CD4-positive, alpha-beta memory T cell (primary cell): ENCODE data around the gene NOSIP. TPM values are rescaled to one million over a fixed set of nuclear protein-coding genes. Genes with fewer than 3 reads are reported as not detected.
A peak's percentile ranks its signal among the peaks of the same experiment; 100 is the strongest.

Experiments
- CTCF ChIA-PET: fragments of 350-600 bp; sonication (Branson Sonifier 250); formaldehyde crosslinking; loops from one replicate; lab custom pipeline; 2021; ENCODE audit warnings: inconsistent platforms; ENCODE audit not compliant: partially characterized antibody; lab: Charles Lee
- POLR2A ChIA-PET: fragments of 350-600 bp; sonication (Branson Sonifier 250); formaldehyde crosslinking; loops from one replicate; lab custom pipeline; 2021; ENCODE audit not compliant: partially characterized antibody; lab: Charles Lee
- DNase-seq, 5 donors: peaks; one replicate each; pipeline versions ENCODE4 v3.0.0 to v3.0.0-alpha.2; 2020 to 2022; ENCODE audit warnings: mixed read lengths in 1 of 5
- H3K27ac ChIP-seq: one replicate; pipeline ENCODE4 v1.7.0; 2013; ENCODE audit warnings: low read depth, low read length
- H3K27me3 ChIP-seq: 2 replicates; pipeline ENCODE4 v1.7.0; 2013; ENCODE audit warnings: mild to moderate bottlenecking, low read length, moderate library complexity; ENCODE audit not compliant: insufficient read depth
- H3K36me3 ChIP-seq: 2 replicates; pipeline ENCODE4 v1.7.0; 2013; ENCODE audit warnings: mild to moderate bottlenecking, low read length, moderate library complexity; ENCODE audit not compliant: insufficient read depth
- H3K4me1 ChIP-seq: 2 replicates; pipeline ENCODE4 v1.7.0; 2013; ENCODE audit warnings: mild to moderate bottlenecking, low read length, moderate library complexity; ENCODE audit not compliant: insufficient read depth
- H3K4me3 ChIP-seq, 2 donors: one replicate each; pipeline ENCODE4 v1.7.0; 2013; ENCODE audit warnings: low read length in 2 of 2, mild to moderate bottlenecking in 1 of 2
- H3K9me3 ChIP-seq, 2 donors: one replicate each; pipeline ENCODE4 v1.7.0; 2013; ENCODE audit warnings: low read length in 2 of 2, control low read depth in 1 of 2; ENCODE audit not compliant: control insufficient read depth in 1 of 2
- H3K27ac Mint-ChIP-seq, 7 donors: one replicate each; pipeline ENCODE4 v1.8.0; 2020 to 2021; ENCODE audit warnings: mixed read lengths in 7 of 7, mild to moderate bottlenecking in 6 of 7, inconsistent platforms in 3 of 7, moderate library complexity in 3 of 7
- H3K27me3 Mint-ChIP-seq, 2 donors: one replicate each; pipeline ENCODE4 v1.8.0; 2020 to 2021; ENCODE audit warnings: mixed read lengths in 2 of 2
- H3K36me3 Mint-ChIP-seq, 2 donors: one replicate each; pipeline ENCODE4 v1.8.0; 2020 to 2021; ENCODE audit warnings: mixed read lengths in 2 of 2, inconsistent platforms in 1 of 2, mild to moderate bottlenecking in 1 of 2
- H3K4me1 Mint-ChIP-seq, 4 donors: one replicate each; pipeline ENCODE4 v1.8.0; 2020 to 2021; ENCODE audit warnings: mixed read lengths in 4 of 4, mild to moderate bottlenecking in 1 of 4
- H3K4me3 Mint-ChIP-seq, 8 donors: one replicate each; pipeline ENCODE4 v1.8.0; 2020 to 2021; ENCODE audit warnings: mixed read lengths in 8 of 8, mild to moderate bottlenecking in 7 of 8, moderate library complexity in 6 of 8, inconsistent platforms in 3 of 8
- H3K9me3 Mint-ChIP-seq, 8 donors: one replicate each; pipeline ENCODE4 v1.8.0; 2020 to 2021; ENCODE audit warnings: mixed read lengths in 8 of 8, mild to moderate bottlenecking in 5 of 8, inconsistent platforms in 3 of 8, moderate library complexity in 1 of 8
- intact Hi-C: fragments of 100-400 bp; cut with micrococcal nuclease; formaldehyde crosslinking; loops from one replicate; pipeline ENCODE4 v1.15.1; 2023
- polyA plus RNA-seq, 2 donors: library from polyadenylated mRNA; unstranded; fragments of 300-500 nt; fragmentation: Illumina TruSeq; gene quantifications; one replicate each; pipeline ENCODE4 v1.2.3, GENCODE V29; 2021
- total RNA-seq, 2 experiments: library from RNA; stranded (reverse); gene quantifications; one replicate each; pipeline ENCODE4 v1.2.3, GENCODE V29; 2021

Gene NOSIP
- total and polyA plus RNA-seq, 4 experiments from 2014 or later: 177 to 674 (median 421) TPM

DNA sequence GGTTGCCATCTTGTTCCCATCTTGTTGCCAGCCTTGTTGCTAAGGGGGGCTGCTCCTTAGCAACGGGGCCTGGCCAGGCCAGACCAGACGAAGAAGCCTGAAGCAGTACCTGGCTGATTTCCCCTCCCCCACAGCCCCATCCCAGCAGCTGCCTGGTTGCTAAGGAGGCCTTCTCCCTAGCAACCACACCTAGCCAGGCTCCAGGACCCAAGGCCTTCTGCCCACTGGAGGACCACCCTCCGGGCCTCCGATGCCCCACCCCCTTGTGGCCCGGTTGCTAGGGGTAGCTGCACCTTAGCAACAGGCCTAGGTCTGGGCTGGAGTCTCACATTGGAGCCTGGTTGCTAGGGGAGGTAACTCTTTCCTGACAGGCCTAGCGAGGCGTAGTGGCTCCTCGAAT, 4.7 kb upstream of the NOSIP start:
- Mint-ChIP-seq H3K36me3 (peaks cover 0 to 4% of the 10 kb centered on the region in 2 donors), H3K27me3 (no peaks in the 10 kb centered on the region), H3K9me3 (no peaks in the 10 kb centered on the region), H3K4me1 (peaks cover 13 to 22% (median 16%) of the 10 kb centered on the region in 4 donors), H3K4me3 (no peak overlapping the region), H3K27ac (peak overlapping the region in 1 of 7 donors; percentile 16)
- ChIA-PET CTCF (no interaction called here), POLR2A (no interaction called here)
- Histone ChIP-seq H3K4me3 (no peak overlapping the region), H3K27me3 (no peaks in the 10 kb centered on the region), H3K36me3 (no peaks in the 10 kb centered on the region), H3K9me3 (no peaks in the 10 kb centered on the region), H3K4me1 (peaks cover 7% of the 10 kb centered on the region), H3K27ac (no peak overlapping the region)
- intact Hi-C loops: no loop called here
- no peak for DNase-seq

DNA sequence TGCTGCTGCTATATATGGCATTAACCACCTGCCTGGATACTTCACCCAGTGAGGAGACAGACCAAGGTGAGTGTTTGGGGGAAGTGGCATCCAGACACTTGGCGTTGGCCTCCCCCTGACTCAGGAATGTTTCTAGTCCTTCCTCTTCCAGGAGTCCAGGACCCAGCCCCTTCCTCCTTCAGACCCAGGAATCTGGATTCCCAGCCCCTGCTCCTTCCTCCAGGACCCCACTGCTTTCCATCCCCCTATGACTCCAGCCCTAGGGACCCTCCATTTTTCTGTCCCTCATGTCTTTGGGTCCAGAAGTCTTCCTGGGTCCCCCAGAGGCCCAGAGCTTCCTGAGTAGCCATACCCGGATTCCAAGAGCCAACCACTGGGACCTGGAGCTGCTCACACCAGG, 2.9 kb upstream of the NOSIP start:
- Histone ChIP-seq H3K36me3 (no peaks in the 10 kb centered on the region), H3K4me1 (peaks cover 25% of the 10 kb centered on the region), H3K9me3 (no peaks in the 10 kb centered on the region), H3K27ac (no peak overlapping the region), H3K27me3 (no peaks in the 10 kb centered on the region), H3K4me3 (no peak overlapping the region)
- no peak overlapping the region for H3K27ac Mint-ChIP-seq
- no peaks in the 10 kb centered on the region for H3K27me3 Mint-ChIP-seq
- H3K36me3 Mint-ChIP-seq: peaks cover 0 to 6% of the 10 kb centered on the region in 2 donors
- peaks cover 17 to 26% (median 21%) of the 10 kb centered on the region in 4 donors for H3K4me1 Mint-ChIP-seq
- no peak overlapping the region for H3K4me3 Mint-ChIP-seq
- CTCF ChIA-PET: interaction anchor here (1.1 to 1.3 kb wide), 2 partner anchors 12 to 14 kb away, joined by 3 read pairs; no protein-coding TSS in a partner anchor
- POLR2A ChIA-PET: interaction anchor here (1.5 kb wide), 1 partner anchor 57 kb away, joined by 3 read pairs; the partner anchor contains the start of gene RRAS
- no peak for DNase-seq
- H3K9me3 Mint-ChIP-seq: no peaks in the 10 kb centered on the region
- intact Hi-C loops: no loop called here

DNA sequence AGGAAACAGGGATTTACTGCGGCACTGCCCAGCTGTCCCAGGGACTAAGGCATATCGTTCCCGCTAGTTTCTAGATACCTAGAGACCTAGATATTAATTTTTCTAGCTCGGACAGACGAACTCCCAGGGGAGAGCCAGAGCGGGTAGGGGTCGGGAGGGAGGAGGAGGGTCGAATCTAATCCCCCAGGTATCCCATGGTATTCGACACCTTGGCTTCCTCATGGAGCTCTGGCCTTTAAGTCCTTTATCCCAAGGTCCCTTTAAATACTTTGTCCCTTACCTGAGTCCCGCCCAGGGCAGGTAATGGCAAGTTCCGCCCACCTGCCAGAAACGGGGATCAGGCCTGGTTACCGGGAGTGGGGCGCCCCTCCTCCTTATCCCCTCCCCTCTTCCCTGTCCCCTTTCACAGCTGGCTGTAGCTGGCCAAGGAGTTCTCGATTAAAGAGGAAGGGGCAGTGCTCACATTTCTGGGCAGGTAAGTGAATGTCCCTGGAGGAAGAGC, 702 bp upstream of the NOSIP start, which contains the start of gene PRRG2:
TSS of gene PRRG2 (plus strand) at position 310 of the 502 bp plus-strand sequence. CDS start 1,904 bp downstream, outside the sequence.
- POLR2A ChIA-PET: interaction anchor here (1.0 to 4.4 kb wide), 15 partner anchors 11 to 270 kb away, joined by 3 to 116 read pairs (median 5); partner anchors contain the start of genes ALDH16A1, BCL2L12, FLT3LG and IRF3
- H3K4me3 Mint-ChIP-seq: peak within 1 kb of the TSS; percentile 90 to 97 (median 94)
- Histone ChIP-seq H3K9me3 (no peaks in the 10 kb centered on the region), H3K27ac (peak within 1 kb of the TSS; percentile 80), H3K27me3 (no peaks in the 10 kb centered on the region), H3K36me3 (peaks cover 2% of the 10 kb centered on the region), H3K4me1 (peaks cover 31% of the 10 kb centered on the region), H3K4me3 (peak within 1 kb of the TSS; percentile 54 to 99)
- peak within 1 kb of the TSS; percentile 85 to 96 (median 94) for H3K27ac Mint-ChIP-seq
- H3K4me1 Mint-ChIP-seq: peaks cover 21 to 40% (median 28%) of the 10 kb centered on the region in 4 donors
- no peak for DNase-seq
- H3K9me3 Mint-ChIP-seq: no peaks in the 10 kb centered on the region
- CTCF ChIA-PET: interaction anchor here (0.6 to 2.8 kb wide), 9 partner anchors 9 to 95 kb away, joined by 3 to 25 read pairs (median 5); partner anchors contain the start of genes PRMT1, RRAS and SCAF1
- H3K36me3 Mint-ChIP-seq: peaks cover 0 to 14% of the 10 kb centered on the region in 2 donors
- H3K27me3 Mint-ChIP-seq: no peaks in the 10 kb centered on the region
- intact Hi-C loops: no loop called here

DNA sequence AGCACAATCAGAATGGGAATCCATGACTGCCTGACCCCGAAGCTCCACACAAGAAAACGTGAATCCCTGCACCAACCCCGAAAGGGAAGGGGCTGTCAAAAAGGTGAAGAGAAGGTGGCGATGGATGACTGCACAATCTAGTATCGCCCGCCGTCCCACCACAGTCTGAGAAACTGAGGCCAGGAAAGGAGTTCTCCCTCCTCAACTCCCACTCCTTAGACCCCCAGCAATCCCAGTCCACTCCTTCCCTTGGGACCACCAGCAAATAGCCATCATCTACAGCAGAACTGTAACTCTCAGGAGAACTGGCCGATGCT, 451 bp downstream of the NOSIP start:
- ChIA-PET POLR2A (interaction anchor here (0.6 to 4.4 kb wide), 23 partner anchors 10 to 621 kb away, joined by 3 to 116 read pairs (median 4); partner anchors contain the start of genes AKT1S1, BCL2L12, FCGRT and FLT3LG), CTCF (interaction anchor here (0.5 to 2.8 kb wide), 13 partner anchors 10 to 119 kb away, joined by 3 to 25 read pairs (median 5); partner anchors contain the start of genes PRMT1, RRAS and SCAF1)
- Histone ChIP-seq H3K36me3 (peaks cover 9% of the 10 kb centered on the region), H3K27me3 (no peaks in the 10 kb centered on the region), H3K4me3 (peak overlapping the region; percentile 54 to 99), H3K4me1 (peaks cover 31% of the 10 kb centered on the region), H3K27ac (peak overlapping the region; percentile 80), H3K9me3 (no peaks in the 10 kb centered on the region)
- Mint-ChIP-seq H3K4me3 (peak overlapping the region; percentile 90 to 97 (median 94)), H3K36me3 (peaks cover 0 to 21% of the 10 kb centered on the region in 2 donors), H3K27me3 (no peaks in the 10 kb centered on the region), H3K27ac (peak overlapping the region; percentile 85 to 96 (median 94)), H3K4me1 (peaks cover 21 to 40% (median 28%) of the 10 kb centered on the region in 4 donors), H3K9me3 (no peaks in the 10 kb centered on the region)
- intact Hi-C loops: loop anchor here (1.0 kb wide), 3 partner anchors 10 to 97 kb away; partner anchors contain the start of genes PRMT1 and RRAS
- no peak for DNase-seq

DNA sequence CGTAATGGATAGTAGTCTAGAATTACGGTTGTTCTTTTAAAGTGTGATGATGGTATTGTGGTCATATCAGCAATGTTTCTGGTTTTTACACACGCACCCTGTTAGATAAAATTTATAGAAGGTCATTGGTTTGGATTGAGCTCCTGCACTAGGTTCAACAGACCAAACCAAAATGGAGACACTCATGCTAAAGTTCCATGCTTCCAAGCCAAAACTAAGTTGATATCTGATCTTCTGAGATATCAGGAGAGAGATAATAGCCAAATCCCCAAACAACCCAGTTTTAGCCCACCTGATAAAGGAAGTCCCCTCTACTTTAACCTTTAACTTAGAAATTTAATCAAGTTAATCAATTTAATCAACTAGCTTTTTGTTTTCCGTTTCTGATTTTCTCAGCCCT, 1.2 kb downstream of the NOSIP start:
- peaks cover 31% of the 10 kb centered on the region for H3K4me1 ChIP-seq
- Mint-ChIP-seq H3K9me3 (no peaks in the 10 kb centered on the region), H3K4me3 (peak overlapping the region; percentile 90 to 97 (median 94)), H3K27ac (peak overlapping the region in 5 of 7 donors; percentile 21 to 96 (median 47)), H3K4me1 (peaks cover 22 to 44% (median 30%) of the 10 kb centered on the region in 4 donors), H3K36me3 (peaks cover 0 to 26% of the 10 kb centered on the region in 2 donors), H3K27me3 (no peaks in the 10 kb centered on the region)
- H3K27me3 ChIP-seq: no peaks in the 10 kb centered on the region
- H3K36me3 ChIP-seq: peaks cover 9% of the 10 kb centered on the region
- no peak for DNase-seq
- peak overlapping the region in 1 of 2 donors; percentile 54 for H3K4me3 ChIP-seq
- no peaks in the 10 kb centered on the region for H3K9me3 ChIP-seq
- ChIA-PET CTCF (interaction anchor here (1.0 to 2.8 kb wide), 7 partner anchors 9 to 100 kb away, joined by 3 to 25 read pairs (median 8); partner anchors contain the start of gene RRAS), POLR2A (interaction anchor here (0.7 to 4.4 kb wide), 13 partner anchors 9 to 98 kb away, joined by 3 to 116 read pairs (median 6); partner anchors contain the start of genes BCL2L12, FCGRT, IRF3 and PRMT1)
- intact Hi-C loops: no loop called here
- peak overlapping the region; percentile 80 for H3K27ac ChIP-seq

DNA sequence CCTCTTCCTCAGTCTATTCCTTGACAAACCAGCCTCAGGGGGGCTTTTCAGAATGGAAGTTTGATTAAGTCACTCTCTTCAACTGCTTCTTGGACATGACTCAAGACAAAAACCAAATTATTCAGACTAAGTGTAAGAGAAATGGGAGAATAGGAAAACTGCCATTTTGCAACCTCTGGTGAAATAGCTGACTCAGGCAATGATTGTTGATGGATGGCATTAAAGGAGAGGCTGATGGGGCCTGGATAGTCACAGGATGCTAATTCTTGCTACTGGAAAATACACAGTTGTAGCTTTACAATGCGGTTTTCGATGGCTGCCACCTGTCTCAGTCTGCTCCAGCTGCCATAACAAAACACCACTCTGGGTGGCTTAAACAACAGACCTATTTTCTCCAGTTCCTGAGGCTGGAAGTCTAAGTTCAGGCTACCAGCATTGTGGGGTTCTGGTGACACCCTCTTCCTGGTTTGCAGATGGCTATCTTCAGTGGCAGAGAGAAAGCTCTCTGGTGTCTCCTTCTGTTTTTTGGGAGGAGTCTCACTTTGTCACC, 6.1 kb downstream of the NOSIP start:
- H3K4me3 ChIP-seq: no peak overlapping the region
- intact Hi-C loops: no loop called here
- no peaks in the 10 kb centered on the region for H3K9me3 ChIP-seq
- POLR2A ChIA-PET: interaction anchor here (0.8 to 1.2 kb wide), 2 partner anchors 19 to 66 kb away, joined by 3 to 4 read pairs; no protein-coding TSS in a partner anchor
- H3K27ac Mint-ChIP-seq: peak overlapping the region in 1 of 7 donors; percentile 2
- H3K36me3 Mint-ChIP-seq: peaks cover 0 to 38% of the 10 kb centered on the region in 2 donors
- no peak for DNase-seq
- H3K27me3 Mint-ChIP-seq: no peaks in the 10 kb centered on the region
- H3K27ac ChIP-seq: no peak overlapping the region
- H3K9me3 Mint-ChIP-seq: peaks cover 0 to 2% (median 0%) of the 10 kb centered on the region in 8 donors
- H3K4me3 Mint-ChIP-seq: no peak overlapping the region
- H3K4me1 Mint-ChIP-seq: peaks cover 27 to 55% (median 35%) of the 10 kb centered on the region in 4 donors
- peaks cover 42% of the 10 kb centered on the region for H3K4me1 ChIP-seq
- no peaks in the 10 kb centered on the region for H3K27me3 ChIP-seq
- CTCF ChIA-PET: interaction anchor here (0.7 to 7.0 kb wide), 8 partner anchors 24 to 107 kb away, joined by 3 to 299 read pairs (median 4); partner anchors contain the start of gene FCGRT
- peaks cover 9% of the 10 kb centered on the region for H3K36me3 ChIP-seq
